ENCODE results near the gene MMP12. TPM values are rescaled to one million over a fixed set of nuclear protein-coding genes. Genes with fewer than 3 reads are reported as not detected.

MMP12 gene
- total RNA-seq, 1 donor from 2014 or later, result 0.17 TPM

DNA sequence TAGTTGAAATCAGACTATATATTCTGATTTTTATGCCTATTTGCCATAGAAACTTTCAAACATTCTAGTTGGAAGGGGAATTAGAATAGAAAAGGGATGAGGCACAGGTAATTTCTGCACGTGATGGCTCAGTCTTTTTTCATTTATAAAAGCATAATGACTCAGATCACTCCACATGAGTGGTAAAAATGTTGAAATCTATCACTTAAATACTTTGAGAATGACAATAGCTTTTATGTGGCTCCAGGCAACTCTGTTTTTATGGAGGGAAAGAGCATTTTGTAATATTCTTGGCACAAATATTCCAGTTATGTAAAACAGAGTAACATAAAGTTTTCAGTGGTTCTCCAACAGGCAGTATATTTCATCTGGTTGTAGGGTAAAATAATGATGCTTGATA, 25.5 kb downstream of the MMP12 start:
- H3K27ac Mint-ChIP-seq (ENCODE audit: unreplicated experiment), result no peak overlapping the region
- H3K4me3 Mint-ChIP-seq (ENCODE audit: unreplicated experiment), result no peak overlapping the region
- H3K9me3 Mint-ChIP-seq (ENCODE audit: low read depth), result no peaks in the 10 kb centered on the region
- DNase-seq (ENCODE audit: low spot score), result no peak
- H3K27me3 Mint-ChIP-seq (ENCODE audit: low read depth), result peaks cover 8% of the 10 kb centered on the region
- no peak for TF ChIP-seq CTCF (IDR thresholded peaks at IDR 0.05)
- H3K36me3 Mint-ChIP-seq (ENCODE audit: low read depth), result peaks cover 2% of the 10 kb centered on the region
- H3K4me1 Mint-ChIP-seq (ENCODE audit: low read depth), result peaks cover 21% of the 10 kb centered on the region

DNA sequence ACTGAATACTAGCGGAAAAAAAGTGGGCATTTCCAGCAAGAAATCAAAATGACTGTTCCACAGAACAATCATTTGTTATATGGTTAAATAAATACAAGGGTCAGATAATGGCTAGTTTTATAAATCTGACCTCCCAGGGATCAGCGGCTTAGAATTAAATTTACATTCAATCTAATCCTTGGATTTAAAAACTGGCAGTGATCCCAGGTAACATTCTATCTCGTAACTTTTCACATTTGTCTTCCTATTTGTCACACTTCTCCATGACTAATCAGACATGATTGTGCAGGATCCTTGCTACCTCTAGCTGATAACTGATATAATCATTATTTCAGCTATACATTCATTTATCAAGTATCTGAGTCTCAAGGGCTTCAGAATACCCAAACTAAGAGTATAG, 28.5 kb downstream of the MMP12 start:
- no peak for TF ChIP-seq CTCF (IDR thresholded peaks at IDR 0.05)
- Mint-ChIP-seq H3K36me3 (ENCODE audit: low read depth) (peaks cover 2% of the 10 kb centered on the region), H3K4me3 (ENCODE audit: unreplicated experiment) (no peak overlapping the region), H3K27ac (ENCODE audit: unreplicated experiment) (no peak overlapping the region), H3K9me3 (ENCODE audit: low read depth) (no peaks in the 10 kb centered on the region), H3K4me1 (ENCODE audit: low read depth) (peaks cover 30% of the 10 kb centered on the region), H3K27me3 (ENCODE audit: low read depth) (peaks cover 8% of the 10 kb centered on the region)
- no peak for DNase-seq (ENCODE audit: low spot score)

DNA sequence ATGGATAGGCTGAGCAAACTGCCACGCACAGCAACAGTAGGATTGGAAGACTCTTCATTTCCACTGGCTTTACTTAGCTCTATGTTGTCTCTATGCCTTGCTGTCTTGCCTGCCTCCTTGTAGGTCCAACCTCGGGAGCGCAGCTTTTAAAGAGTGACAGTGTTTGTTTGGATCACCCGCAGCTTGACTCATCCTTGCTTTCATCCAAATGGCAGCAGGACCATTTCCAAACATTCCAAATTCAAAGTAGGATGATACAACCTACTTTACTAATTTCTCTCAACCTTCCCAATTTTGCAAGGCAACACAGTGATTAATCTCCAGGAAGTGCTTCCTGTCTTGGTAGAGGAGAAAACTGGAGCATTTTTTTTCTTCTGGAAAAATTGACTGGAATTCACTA, 31.3 kb downstream of the MMP12 start, which contains the start of gene MMP3:
TSS of gene MMP3 (minus strand) at position 121 of the 400 bp plus-strand sequence. CDS start at position 58, 63 bp downstream.
- no peaks in the 10 kb centered on the region for H3K9me3 Mint-ChIP-seq (ENCODE audit: low read depth)
- H3K36me3 Mint-ChIP-seq (ENCODE audit: low read depth), result peaks cover 2% of the 10 kb centered on the region
- peaks cover 20% of the 10 kb centered on the region for H3K4me1 Mint-ChIP-seq (ENCODE audit: low read depth)
- H3K27ac Mint-ChIP-seq (ENCODE audit: unreplicated experiment), result no peak within 1 kb of the TSS
- H3K27me3 Mint-ChIP-seq (ENCODE audit: low read depth), result peaks cover 8% of the 10 kb centered on the region
- no peak for DNase-seq (ENCODE audit: low spot score)
- no peak within 1 kb of the TSS for H3K4me3 Mint-ChIP-seq (ENCODE audit: unreplicated experiment)
- TF ChIP-seq CTCF (IDR thresholded peaks at IDR 0.05), result no peak

GRCh38 chr11:102842930-102843329, 31.9 kb downstream of the MMP12 start:
- DNase-seq (ENCODE audit: low spot score), result no peak
- TF ChIP-seq CTCF (IDR thresholded peaks at IDR 0.05), result no peak
- no peak overlapping the region for H3K4me3 Mint-ChIP-seq (ENCODE audit: unreplicated experiment)
- H3K27me3 Mint-ChIP-seq (ENCODE audit: low read depth), result peaks cover 8% of the 10 kb centered on the region
- H3K36me3 Mint-ChIP-seq (ENCODE audit: low read depth), result peaks cover 2% of the 10 kb centered on the region
- H3K27ac Mint-ChIP-seq (ENCODE audit: unreplicated experiment), result no peak overlapping the region
- H3K9me3 Mint-ChIP-seq (ENCODE audit: low read depth), result no peaks in the 10 kb centered on the region
- peaks cover 20% of the 10 kb centered on the region for H3K4me1 Mint-ChIP-seq (ENCODE audit: low read depth)

DNA sequence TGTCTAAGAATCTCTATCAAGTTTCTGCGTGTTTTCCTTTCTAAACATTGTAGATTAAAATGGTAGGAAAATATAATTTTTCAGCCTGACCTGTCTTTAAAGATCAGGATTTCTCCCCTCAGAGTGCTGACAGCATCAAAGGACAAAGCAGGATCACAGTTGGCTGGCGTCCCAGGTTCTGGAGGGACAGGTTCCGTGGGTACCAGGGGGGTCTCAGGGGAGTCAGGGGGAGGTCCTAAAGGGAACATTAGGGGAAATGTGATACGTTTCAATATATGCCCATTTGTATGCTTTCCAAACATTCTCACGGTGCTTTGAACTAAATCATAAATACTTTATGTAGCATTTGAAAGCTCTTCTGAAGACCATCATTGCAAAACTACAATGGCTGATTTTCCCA, 34.8 kb downstream of the MMP12 start:
- no peak overlapping the region for H3K27ac Mint-ChIP-seq (ENCODE audit: unreplicated experiment)
- peaks cover 44% of the 10 kb centered on the region for H3K4me1 Mint-ChIP-seq (ENCODE audit: low read depth)
- no peaks in the 10 kb centered on the region for H3K9me3 Mint-ChIP-seq (ENCODE audit: low read depth)
- H3K27me3 Mint-ChIP-seq (ENCODE audit: low read depth), result peaks cover 4% of the 10 kb centered on the region
- no peaks in the 10 kb centered on the region for H3K36me3 Mint-ChIP-seq (ENCODE audit: low read depth)
- H3K4me3 Mint-ChIP-seq (ENCODE audit: unreplicated experiment), result no peak overlapping the region
- no peak for DNase-seq (ENCODE audit: low spot score)
- no peak for TF ChIP-seq CTCF (IDR thresholded peaks at IDR 0.05)
